Measurements from ENCODE around the gene CLTB.

Gene CLTB, protein sequence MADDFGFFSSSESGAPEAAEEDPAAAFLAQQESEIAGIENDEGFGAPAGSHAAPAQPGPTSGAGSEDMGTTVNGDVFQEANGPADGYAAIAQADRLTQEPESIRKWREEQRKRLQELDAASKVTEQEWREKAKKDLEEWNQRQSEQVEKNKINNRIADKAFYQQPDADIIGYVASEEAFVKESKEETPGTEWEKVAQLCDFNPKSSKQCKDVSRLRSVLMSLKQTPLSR

DNA sequence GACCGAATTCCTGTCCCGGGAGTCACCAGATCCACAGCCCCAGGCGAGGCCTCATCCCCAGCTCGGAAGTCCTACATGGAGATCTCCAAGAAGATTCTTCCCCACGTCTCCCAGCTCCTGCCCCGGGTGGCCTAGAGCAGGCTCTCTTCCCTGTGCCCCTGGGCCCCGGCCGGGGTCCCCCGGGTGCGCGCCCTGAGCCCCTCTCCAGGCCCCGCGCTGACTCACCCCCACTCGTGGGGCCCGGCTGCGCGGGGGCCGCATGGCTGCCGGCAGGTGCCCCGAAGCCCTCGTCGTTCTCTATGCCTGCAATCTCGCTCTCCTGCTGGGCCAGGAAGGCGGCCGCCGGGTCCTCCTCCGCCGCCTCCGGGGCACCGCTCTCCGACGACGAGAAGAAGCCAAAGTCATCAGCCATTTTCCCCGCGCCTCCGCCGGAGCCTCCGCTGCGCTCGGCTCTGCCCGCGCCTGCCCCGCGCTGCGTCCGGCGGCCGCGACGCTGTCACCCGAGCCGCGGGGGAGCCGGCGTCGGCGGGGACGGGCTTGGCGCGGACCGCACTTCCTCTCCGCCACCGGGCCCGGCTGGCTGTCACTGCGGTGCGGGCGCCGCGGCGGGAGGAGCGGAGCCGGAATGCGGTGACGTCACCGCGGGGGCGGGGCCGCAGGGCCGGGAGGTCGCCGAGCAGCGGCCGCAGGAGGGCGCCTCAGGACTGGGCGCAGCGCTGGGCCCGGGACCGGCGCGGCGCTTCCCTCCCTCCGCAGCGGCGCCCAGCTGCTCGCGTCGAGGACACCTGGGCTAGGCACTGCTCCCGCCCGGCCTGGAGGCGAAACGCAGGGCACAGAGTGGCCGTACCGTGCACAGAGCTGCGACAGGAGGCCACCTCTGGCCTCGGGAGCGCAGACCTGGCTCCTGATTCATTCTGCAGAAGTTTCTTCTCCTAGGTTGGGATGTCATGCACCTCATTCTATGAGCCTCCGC lies at the start of gene CLTB:
TSS of gene CLTB (minus strand) at position 588 of the 973 bp plus-strand sequence. CDS start at position 412, 176 bp downstream.
- Histone ChIP-seq H3K27ac (ENCODE audit: low read depth, low read length) (peak within 1 kb of the TSS; percentile 56; the same call in 1 of the 2 replicates), H3K4me3 (ENCODE audit: low read depth, low read length) (peak within 1 kb of the TSS; percentile 68), H3K27me3 (ENCODE audit: control insufficient read depth, insufficient read depth, low read length) (peaks cover 6% of the 10 kb centered on the region; the same call in 1 of the 2 replicates), H3K4me1 (ENCODE audit: control insufficient read depth, insufficient read depth, low read length) (no peaks in the 10 kb centered on the region), H3K9ac (ENCODE audit: low read length) (peak within 1 kb of the TSS; percentile 79), H3K36me3 (ENCODE audit: control insufficient read depth, insufficient read depth, low read length) (no peaks in the 10 kb centered on the region), H3K9me3 (ENCODE audit: control insufficient read depth, insufficient read depth, low read depth, low read length) (peaks cover 16% of the 10 kb centered on the region)

DNA sequence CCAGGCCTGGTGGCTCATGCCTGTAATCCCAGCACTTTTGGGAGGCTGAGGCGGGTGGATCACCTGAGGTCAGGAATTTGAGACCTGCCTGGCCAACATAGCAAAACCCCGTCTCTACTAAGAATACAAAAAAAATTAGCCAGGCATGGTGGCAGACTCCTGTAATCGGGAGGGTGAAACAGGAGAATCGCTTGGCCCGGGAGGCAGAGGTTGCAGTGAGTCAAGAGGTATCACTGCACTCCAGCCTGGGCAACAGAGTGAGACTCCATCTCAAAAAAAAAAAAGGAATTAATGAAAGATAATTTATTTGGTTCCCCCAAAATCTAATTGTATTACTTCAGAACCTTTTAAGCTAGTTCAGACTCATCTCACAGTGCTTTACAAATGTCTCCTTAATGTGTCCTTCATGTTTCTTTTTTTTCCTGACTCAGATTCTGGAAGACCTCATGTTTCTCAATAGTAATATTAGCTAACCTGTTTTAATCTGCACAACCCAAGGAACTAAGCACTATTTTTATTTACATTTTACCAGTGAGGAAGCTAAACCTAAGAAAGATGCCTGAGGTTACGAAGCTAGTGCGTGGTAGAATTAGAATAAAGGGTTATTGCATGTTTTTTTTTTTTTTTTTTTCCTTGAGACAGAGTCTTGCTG lies 46.9 kb upstream of the CLTB start:
- peaks cover 2% of the 10 kb centered on the region; the same call in 1 of the 2 replicates for H3K36me3 ChIP-seq (ENCODE audit: control insufficient read depth, insufficient read depth, low read length)
- no peak overlapping the region for H3K4me3 ChIP-seq (ENCODE audit: low read depth, low read length)
- no peak overlapping the region for H3K9ac ChIP-seq (ENCODE audit: low read length)
- H3K4me1 ChIP-seq (ENCODE audit: control insufficient read depth, insufficient read depth, low read length) = no peaks in the 10 kb centered on the region; the same call in 1 of the 2 replicates
- H3K27me3 ChIP-seq (ENCODE audit: control insufficient read depth, insufficient read depth, low read length) = no peaks in the 10 kb centered on the region
- H3K27ac ChIP-seq (ENCODE audit: low read depth, low read length) = no peak overlapping the region
- no peaks in the 10 kb centered on the region for H3K9me3 ChIP-seq (ENCODE audit: control insufficient read depth, insufficient read depth, low read depth, low read length)

DNA sequence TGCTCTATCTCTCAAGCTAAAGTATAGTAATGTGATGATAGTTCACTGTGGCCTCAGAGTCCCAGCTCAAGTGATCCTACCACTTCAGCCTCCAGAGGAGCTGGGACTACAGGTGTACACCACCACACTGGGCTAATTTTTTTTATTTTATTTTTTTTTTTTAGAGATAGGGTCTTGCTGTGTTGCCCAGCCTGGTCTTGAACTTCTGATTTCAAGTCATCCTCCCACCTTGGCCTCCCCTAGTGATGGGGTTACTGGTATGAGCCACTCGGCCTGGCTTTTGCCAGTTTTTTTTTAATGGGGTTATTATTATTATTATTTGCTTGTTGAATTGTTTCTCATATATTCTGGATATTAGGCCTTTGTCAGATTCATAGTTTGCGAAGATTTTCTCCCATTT lies 45.0 kb upstream of the CLTB start:
- Histone ChIP-seq H3K27ac (ENCODE audit: low read depth, low read length) (no peak overlapping the region), H3K27me3 (ENCODE audit: control insufficient read depth, insufficient read depth, low read length) (no peaks in the 10 kb centered on the region), H3K4me1 (ENCODE audit: control insufficient read depth, insufficient read depth, low read length) (no peaks in the 10 kb centered on the region; the same call in 1 of the 2 replicates), H3K36me3 (ENCODE audit: control insufficient read depth, insufficient read depth, low read length) (peaks cover 2% of the 10 kb centered on the region; the same call in 1 of the 2 replicates), H3K9ac (ENCODE audit: low read length) (no peak overlapping the region), H3K9me3 (ENCODE audit: control insufficient read depth, insufficient read depth, low read depth, low read length) (no peaks in the 10 kb centered on the region), H3K4me3 (ENCODE audit: low read depth, low read length) (no peak overlapping the region)

DNA sequence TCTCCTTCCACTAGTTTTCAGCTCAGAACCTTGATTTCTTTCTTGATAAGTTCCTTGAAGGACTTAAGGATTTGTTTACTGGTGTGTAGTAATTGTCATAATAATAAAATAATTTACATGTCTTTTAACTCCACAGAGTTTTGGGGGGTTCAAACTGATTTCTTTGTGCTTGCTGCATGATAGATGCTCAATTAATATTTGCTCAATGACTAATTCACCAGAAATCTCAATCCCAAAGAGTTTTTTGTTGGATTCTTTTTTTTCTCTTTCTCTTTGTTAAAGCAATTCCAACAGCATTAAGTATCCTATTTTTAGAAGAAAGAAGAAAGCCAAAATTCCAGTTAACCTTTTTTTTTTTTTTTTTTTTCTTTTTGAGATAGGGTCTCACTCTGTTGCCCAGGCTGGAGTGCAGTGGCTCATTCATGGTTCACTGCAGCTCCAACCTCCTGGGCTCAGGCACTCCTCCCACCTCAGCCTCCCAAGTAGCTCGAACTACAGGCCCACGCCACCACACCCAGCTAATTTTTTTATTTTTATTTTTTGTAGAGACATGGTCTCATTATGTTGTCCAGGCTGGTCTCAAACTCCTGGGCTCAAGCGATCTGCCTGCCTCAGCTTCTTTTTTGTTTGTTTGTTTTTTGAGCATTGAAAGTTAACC lies 42.7 kb upstream of the CLTB start:
- Histone ChIP-seq H3K9me3 (ENCODE audit: control insufficient read depth, insufficient read depth, low read depth, low read length) (no peaks in the 10 kb centered on the region), H3K27ac (ENCODE audit: low read depth, low read length) (no peak overlapping the region), H3K9ac (ENCODE audit: low read length) (no peak overlapping the region), H3K36me3 (ENCODE audit: control insufficient read depth, insufficient read depth, low read length) (peaks cover 7% of the 10 kb centered on the region), H3K27me3 (ENCODE audit: control insufficient read depth, insufficient read depth, low read length) (no peaks in the 10 kb centered on the region), H3K4me3 (ENCODE audit: low read depth, low read length) (no peak overlapping the region), H3K4me1 (ENCODE audit: control insufficient read depth, insufficient read depth, low read length) (no peaks in the 10 kb centered on the region)

DNA sequence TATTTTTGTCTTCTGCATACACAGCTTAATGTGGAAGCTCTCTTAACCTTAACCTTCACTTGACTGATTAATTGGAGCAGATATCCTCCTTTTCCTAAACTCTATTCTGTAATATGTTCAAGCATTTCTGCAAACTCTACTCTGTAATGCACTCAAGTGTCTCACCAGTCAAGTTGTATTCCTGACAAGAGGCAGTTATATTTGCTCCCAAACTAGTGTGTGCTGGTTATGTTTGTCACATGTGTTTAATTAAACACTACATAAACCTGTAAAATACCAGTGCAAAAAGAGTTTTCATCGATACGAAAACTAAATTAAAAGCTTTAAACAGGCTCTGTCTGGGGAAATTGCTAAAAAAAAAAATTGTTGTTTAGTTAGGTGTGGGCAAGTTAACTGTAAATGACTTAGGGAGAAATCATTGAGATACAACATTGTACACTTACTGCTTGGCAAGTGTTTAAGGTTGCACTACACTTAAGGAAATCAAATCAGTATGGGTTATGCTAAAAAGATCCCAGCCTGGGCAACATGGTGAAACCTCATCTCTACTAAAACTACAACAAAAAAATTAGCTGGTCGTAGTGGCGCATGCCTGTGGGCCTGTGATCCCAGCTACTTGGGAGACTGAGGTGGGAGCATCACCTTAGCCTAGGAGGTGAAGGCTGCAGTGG lies 38.5 kb upstream of the CLTB start:
- Histone ChIP-seq H3K9ac (ENCODE audit: low read length) (no peak overlapping the region), H3K4me3 (ENCODE audit: low read depth, low read length) (no peak overlapping the region), H3K36me3 (ENCODE audit: control insufficient read depth, insufficient read depth, low read length) (peaks cover 23% of the 10 kb centered on the region), H3K27me3 (ENCODE audit: control insufficient read depth, insufficient read depth, low read length) (no peaks in the 10 kb centered on the region), H3K9me3 (ENCODE audit: control insufficient read depth, insufficient read depth, low read depth, low read length) (no peaks in the 10 kb centered on the region), H3K27ac (ENCODE audit: low read depth, low read length) (no peak overlapping the region), H3K4me1 (ENCODE audit: control insufficient read depth, insufficient read depth, low read length) (no peaks in the 10 kb centered on the region)

DNA sequence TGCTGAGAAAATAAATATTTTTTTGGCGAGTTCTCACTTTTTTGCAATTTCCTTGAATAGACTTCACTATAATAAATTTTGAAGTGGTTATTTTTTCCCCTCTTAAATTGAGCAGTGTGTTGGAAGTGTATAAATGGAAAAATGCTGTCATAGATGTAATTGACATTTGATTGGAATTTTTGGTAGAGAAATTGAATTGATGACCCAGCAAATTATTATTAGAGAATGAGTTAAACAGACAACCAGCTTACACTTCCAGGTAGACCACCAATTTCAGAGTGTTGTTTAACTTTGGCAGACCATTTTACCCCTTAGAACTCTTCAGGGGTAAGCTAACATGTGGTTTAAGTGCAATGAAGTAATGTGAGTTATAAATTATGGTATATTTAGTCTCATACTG lies 33.7 kb upstream of the CLTB start:
- Histone ChIP-seq H3K27me3 (ENCODE audit: control insufficient read depth, insufficient read depth, low read length) (no peaks in the 10 kb centered on the region), H3K4me1 (ENCODE audit: control insufficient read depth, insufficient read depth, low read length) (0 out of 2 replicates have a peak, but pooled peaks cover 2% of the 10 kb centered on the region), H3K4me3 (ENCODE audit: low read depth, low read length) (peak overlapping the region; percentile 99; the same call in 1 of the 2 replicates), H3K9me3 (ENCODE audit: control insufficient read depth, insufficient read depth, low read depth, low read length) (no peaks in the 10 kb centered on the region), H3K9ac (ENCODE audit: low read length) (no peak overlapping the region), H3K27ac (ENCODE audit: low read depth, low read length) (no peak overlapping the region), H3K36me3 (ENCODE audit: control insufficient read depth, insufficient read depth, low read length) (peaks cover 23% of the 10 kb centered on the region)

DNA sequence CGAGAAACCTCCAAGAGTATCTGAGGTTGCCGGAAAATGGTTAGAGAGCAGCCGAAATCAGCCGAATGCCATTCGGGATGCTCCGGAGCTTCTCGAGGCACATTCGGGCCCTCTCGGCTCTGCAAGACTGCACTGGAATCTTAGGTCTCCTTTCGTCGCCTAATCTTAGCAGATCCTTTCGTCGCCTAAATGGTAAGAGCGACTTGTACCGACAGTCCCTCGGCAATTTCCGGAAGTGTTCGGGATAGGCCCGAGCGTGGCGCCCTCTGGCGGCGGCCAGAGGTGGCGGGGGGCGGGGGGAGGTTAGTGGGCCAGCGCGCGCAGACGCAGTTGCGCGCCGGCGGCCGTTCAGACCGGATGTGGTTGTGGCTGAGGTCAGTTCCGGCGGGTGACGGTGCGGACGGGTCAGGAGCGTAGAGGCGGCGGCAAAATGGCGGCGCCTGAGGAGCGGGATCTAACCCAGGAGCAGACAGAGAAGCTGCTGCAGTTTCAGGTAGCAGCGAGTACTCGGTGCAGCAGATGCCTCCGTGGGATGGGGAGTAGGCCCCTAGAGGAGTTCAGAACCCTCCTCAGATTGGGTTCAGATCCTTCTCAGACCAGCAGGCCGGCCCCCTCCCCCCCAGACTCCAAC lies 31.8 kb upstream of the CLTB start, which contains the start of gene FAF2:
TSS of gene FAF2 (plus strand) at position 408 of the 631 bp plus-strand sequence. CDS start at position 431, 23 bp downstream.
- Histone ChIP-seq H3K4me1 (ENCODE audit: control insufficient read depth, insufficient read depth, low read length) (0 out of 2 replicates have a peak, but pooled peaks cover 2% of the 10 kb centered on the region), H3K9ac (ENCODE audit: low read length) (peak within 1 kb of the TSS; percentile 97), H3K27me3 (ENCODE audit: control insufficient read depth, insufficient read depth, low read length) (no peaks in the 10 kb centered on the region), H3K36me3 (ENCODE audit: control insufficient read depth, insufficient read depth, low read length) (peaks cover 8% of the 10 kb centered on the region), H3K27ac (ENCODE audit: low read depth, low read length) (peak within 1 kb of the TSS; percentile 87), H3K9me3 (ENCODE audit: control insufficient read depth, insufficient read depth, low read depth, low read length) (no peaks in the 10 kb centered on the region), H3K4me3 (ENCODE audit: low read depth, low read length) (peak within 1 kb of the TSS; percentile 99)

DNA sequence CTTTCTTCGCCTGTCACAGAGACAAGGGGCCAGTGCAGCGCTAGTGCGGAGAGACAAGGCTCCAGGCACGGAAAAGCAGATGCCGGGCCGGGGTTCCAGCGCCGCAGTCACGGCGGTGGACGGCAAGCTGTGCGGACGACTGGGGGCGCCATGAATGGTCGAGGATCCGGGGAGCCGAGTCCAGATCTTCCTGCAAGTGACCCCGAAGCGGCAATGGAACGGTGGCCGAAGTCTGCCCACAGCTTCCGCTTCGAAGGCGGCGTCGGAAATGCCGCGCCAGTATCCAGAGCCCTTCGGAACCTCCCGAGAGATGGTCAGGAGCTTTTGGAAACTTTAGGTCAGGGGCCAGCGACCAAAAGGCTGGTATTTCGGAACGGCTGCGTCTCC lies 31.2 kb upstream of the CLTB start:
- H3K4me3 ChIP-seq (ENCODE audit: low read depth, low read length) = peak overlapping the region; percentile 89
- 0 out of 2 replicates have a peak, but pooled peaks cover 2% of the 10 kb centered on the region for H3K4me1 ChIP-seq (ENCODE audit: control insufficient read depth, insufficient read depth, low read length)
- 0 out of 2 replicates have a peak, but pooled peaks cover 5% of the 10 kb centered on the region for H3K36me3 ChIP-seq (ENCODE audit: control insufficient read depth, insufficient read depth, low read length)
- H3K9me3 ChIP-seq (ENCODE audit: control insufficient read depth, insufficient read depth, low read depth, low read length) = no peaks in the 10 kb centered on the region
- peak overlapping the region; percentile 79; the same call in 1 of the 2 replicates for H3K27ac ChIP-seq (ENCODE audit: low read depth, low read length)
- H3K27me3 ChIP-seq (ENCODE audit: control insufficient read depth, insufficient read depth, low read length) = no peaks in the 10 kb centered on the region
- peak overlapping the region; percentile 81 for H3K9ac ChIP-seq (ENCODE audit: low read length)

DNA sequence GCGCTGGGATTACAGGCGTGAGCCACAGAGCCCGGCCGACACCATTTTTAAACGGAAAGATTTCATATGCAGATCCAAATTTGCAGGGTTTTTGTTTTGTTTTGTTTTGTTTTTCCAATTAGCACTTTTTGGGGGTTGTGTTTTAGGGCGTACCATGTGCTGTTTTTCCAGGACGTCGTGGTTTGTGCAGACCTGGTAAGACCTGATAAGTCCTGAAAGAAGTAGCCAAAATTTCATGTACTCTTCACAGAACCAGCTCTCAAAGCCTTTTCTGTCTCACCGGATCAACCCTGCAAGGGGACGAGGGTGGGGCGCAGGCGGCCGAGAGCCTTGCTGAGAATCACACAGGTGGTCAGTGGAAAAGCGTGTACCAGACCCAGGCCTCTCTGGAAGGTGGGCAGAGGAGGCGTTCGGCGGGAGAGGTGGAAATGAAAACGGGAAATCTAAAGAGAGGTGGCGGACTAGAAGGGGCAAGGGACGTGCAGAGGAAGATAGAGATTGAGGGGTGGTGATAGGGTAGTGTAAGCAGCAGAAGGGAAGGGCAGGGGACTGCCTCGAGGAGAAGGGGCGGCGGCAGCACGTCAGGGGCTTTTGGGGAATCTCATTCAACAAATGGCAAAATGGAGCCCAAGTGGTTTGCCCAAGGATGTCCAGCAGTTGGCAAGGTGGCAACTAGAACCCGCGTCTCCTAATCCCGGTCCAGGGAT lies 30.7 kb upstream of the CLTB start:
- Histone ChIP-seq H3K9me3 (ENCODE audit: control insufficient read depth, insufficient read depth, low read depth, low read length) (no peaks in the 10 kb centered on the region), H3K4me1 (ENCODE audit: control insufficient read depth, insufficient read depth, low read length) (peaks cover 6% of the 10 kb centered on the region), H3K4me3 (ENCODE audit: low read depth, low read length) (peak overlapping the region; percentile 89), H3K27ac (ENCODE audit: low read depth, low read length) (peak overlapping the region; percentile 79; the same call in 1 of the 2 replicates), H3K27me3 (ENCODE audit: control insufficient read depth, insufficient read depth, low read length) (no peaks in the 10 kb centered on the region), H3K36me3 (ENCODE audit: control insufficient read depth, insufficient read depth, low read length) (no peaks in the 10 kb centered on the region), H3K9ac (ENCODE audit: low read length) (peak overlapping the region; percentile 81)

Data from HUES6 (cell line).